SH-SY5Y (cell line): Measurements from ENCODE around the gene PIP5KL1.

Source experiments
- GATA2 ChIP-seq: IDR thresholded peaks from 2 replicates; pipeline ENCODE4 v1.6.1; 2011; ENCODE audit warnings: mild to moderate bottlenecking, low read depth, low read length
- GATA3 ChIP-seq: IDR thresholded peaks from 2 replicates; pipeline ENCODE4 v1.6.1; 2011; ENCODE audit warnings: low read depth, mild to moderate bottlenecking, low read length, moderate library complexity

DNA sequence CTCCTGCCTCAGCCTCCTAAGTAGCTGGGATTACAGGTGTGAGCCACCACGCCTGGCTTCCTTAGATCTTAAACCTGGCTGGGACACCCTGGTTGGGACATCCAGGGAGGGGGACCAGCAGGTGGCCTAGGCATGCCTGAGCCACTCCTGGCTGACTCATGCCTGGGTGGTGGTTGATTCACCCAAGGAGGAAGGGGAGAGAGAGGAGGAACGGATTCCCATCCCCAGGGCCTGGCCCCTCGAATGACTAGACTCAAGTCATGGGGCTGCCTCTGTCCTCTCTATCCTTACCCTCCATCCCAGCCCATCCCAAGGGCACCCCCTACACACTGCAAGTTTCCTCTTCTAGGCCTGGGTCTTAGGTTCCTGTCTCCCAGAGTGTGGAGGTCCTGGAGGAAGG lies 37.5 kb upstream of the PIP5KL1 start:
- TF ChIP-seq GATA3 (no peak), GATA2 (no peak)
